Bronchial epithelial cell (primary cell): ENCODE results near the gene FZD2. TPM values are rescaled to one million over a fixed set of nuclear protein-coding genes. Genes with fewer than 3 reads are reported as not detected.
A peak's percentile ranks its signal among the peaks of the same experiment; 100 is the strongest.

ENCODE experiments used
- DNase-seq: peaks from one replicate; pipeline ENCODE4 v3.0.0-alpha.2; 2010; ENCODE audit warnings: low read depth
- FAIRE-seq: peaks from 2 replicates; lab custom pipeline; 2011; peaks lifted over from hg19 to GRCh38; lab: Jason Lieb, UNC
- H3K27me3 ChIP-seq: 2 replicates; pipeline ENCODE4 v1.5.1; 2011; ENCODE audit warnings: low read length; ENCODE audit not compliant: control insufficient read depth, insufficient read depth
- H3K36me3 ChIP-seq: 2 replicates; pipeline ENCODE4 v1.5.1; 2011; ENCODE audit warnings: low read length; ENCODE audit not compliant: control insufficient read depth, insufficient read depth
- H3K4me3 ChIP-seq: 2 replicates; pipeline ENCODE4 v1.5.1; 2011; ENCODE audit warnings: mild to moderate bottlenecking, low read depth, low read length, control low read depth
- CTCF ChIP-seq: IDR thresholded peaks from 2 replicates; pipeline ENCODE4 v1.5.1; 2011; ENCODE audit warnings: mild to moderate bottlenecking, moderate library complexity, low read length, control low read depth, inconsistent platforms; ENCODE audit not compliant: insufficient read depth, severe bottlenecking
- total RNA-seq: library from RNA; depleted of rRNA; stranded (reverse); fragments of >200 nt; gene quantifications from 2 replicates; pipeline ENCODE4 v1.2.1, GENCODE V29; 2014

Gene FZD2
- total RNA-seq, 1 donor from 2014 or later = under 0.01 TPM

GRCh38 chr17:44599298-44600175, 42.3 kb downstream of the FZD2 start:
- H3K27me3 ChIP-seq = no peaks in the 10 kb centered on the region

GRCh38 chr17:44601539-44601938, 44.3 kb downstream of the FZD2 start:
- Histone ChIP-seq H3K36me3 (no peaks in the 10 kb centered on the region), H3K27me3 (no peaks in the 10 kb centered on the region), H3K4me3 (no peak overlapping the region)
- DNase-seq (no peak), FAIRE-seq (no peak)
- no peak for TF ChIP-seq CTCF

More at GRCh38 chr17:44599298-44600175, 42.3 kb downstream of the FZD2 start:
- no peak for TF ChIP-seq CTCF
- no peak for FAIRE-seq
- Histone ChIP-seq H3K36me3 (no peaks in the 10 kb centered on the region), H3K4me3 (no peak overlapping the region)
- peak; percentile 23 for DNase-seq

GRCh38 chr17:44601973-44602372, 44.7 kb downstream of the FZD2 start:
- FAIRE-seq (no peak), DNase-seq (no peak)
- Histone ChIP-seq H3K4me3 (no peak overlapping the region), H3K27me3 (no peaks in the 10 kb centered on the region), H3K36me3 (no peaks in the 10 kb centered on the region)
- TF ChIP-seq CTCF = no peak

- DNase-seq (no peak), FAIRE-seq (no peak)
- no peak for TF ChIP-seq CTCF
- Histone ChIP-seq H3K4me3 (no peak overlapping the region), H3K36me3 (no peaks in the 10 kb centered on the region), H3K27me3 (no peaks in the 10 kb centered on the region)
These were observed 45.1 kb downstream of the FZD2 start for GRCh38 chr17:44602390-44602789.

- Histone ChIP-seq H3K27me3 (no peaks in the 10 kb centered on the region), H3K36me3 (no peaks in the 10 kb centered on the region), H3K4me3 (no peak overlapping the region)
- no peak for TF ChIP-seq CTCF
- no peak for DNase-seq
- FAIRE-seq = no peak
These were observed 45.7 kb downstream of the FZD2 start for GRCh38 chr17:44602970-44603369.
